HG02610 (cell line): ENCODE measurements around the gene CTTNBP2NL.
"Not testable (repeated sequence)": the region's sequence is repeated elsewhere in the genome, so short reads cannot be mapped to it uniquely, and the experiment has no call there.

ENCODE experiments used
- ATAC-seq: cut with Tn5 transposase; IDR thresholded peaks from one replicate; pipeline ENCODE4 v1.9.1; 2021; ENCODE audit warnings: mild to moderate bottlenecking, moderate library complexity; ENCODE audit not compliant: unreplicated experiment

The CTTNBP2NL gene

DNA sequence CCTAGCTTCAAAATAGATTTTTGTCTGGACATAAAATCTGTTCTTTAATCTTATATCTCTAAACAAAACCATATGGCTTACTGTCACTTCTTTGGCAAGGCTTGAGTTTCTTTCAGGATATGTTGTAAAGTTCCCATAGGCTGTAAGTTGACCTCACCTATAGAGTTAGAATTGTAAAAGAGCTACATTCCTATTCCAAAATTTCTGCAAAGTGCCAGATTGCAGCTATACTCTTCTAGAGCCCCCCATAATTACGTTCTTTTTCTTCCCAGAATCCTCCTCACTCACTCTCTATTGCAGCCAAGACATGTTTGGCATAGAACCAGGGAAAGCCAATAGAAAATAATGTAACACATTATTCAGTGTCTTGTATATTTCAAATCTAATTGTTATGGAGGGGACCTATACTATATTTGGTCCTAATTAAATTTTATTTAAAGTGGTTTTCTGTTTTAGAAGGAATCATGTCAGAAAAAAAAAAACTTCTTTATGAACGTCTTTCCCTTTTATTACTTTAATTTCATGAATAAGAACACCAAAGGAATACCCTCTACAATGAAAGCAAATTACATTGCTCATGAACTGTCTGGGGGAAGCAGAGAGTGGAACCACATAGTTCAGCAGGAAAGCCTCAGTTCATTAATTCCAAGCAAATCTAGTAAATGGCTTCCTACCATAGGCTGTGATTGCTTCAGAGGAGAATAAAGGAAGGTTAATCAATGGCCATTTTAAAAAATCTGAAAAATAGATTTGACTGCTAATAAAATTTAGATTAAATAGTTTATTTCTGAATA, 22.3 kb downstream of the CTTNBP2NL start:
- ATAC-seq = no peak

DNA sequence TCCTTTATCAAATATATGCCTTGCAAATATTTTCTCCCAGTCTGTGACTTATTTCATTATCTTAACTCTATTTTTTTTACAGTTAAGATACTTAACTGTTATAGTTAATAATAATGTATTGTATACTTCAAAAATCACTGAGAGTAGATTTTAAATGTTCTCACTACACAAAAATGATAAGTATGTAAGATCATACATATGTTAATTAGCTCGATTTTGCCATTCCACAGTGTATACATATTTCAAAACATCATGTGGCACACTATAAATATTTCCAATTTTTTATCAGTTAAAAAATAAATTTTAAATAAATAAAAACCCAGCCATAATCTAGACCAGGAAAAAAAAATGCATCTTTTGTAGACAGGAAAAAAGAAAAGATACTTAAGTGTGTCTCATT, 27.2 kb downstream of the CTTNBP2NL start:
- ATAC-seq = no peak

DNA sequence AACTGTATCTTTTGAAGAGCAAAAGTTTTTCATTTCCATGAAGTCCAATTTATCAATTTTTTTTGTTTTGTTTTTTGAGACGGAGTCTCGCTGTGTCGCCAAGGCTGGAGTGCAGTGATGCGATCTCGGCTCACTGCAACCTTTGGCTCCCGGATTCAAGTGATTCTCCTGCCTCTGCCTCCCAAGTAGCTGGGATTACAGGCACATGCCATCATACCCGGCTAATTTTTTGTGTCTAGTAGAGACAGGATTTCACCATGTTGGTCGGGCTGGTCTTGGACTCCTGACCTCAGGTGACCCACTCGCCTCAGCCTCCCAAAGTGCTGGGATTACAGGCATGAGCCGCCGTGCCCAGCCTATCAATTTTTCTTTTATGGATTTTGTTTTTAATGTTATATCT, 27.7 kb downstream of the CTTNBP2NL start:
- not testable (repeated sequence) for ATAC-seq

DNA sequence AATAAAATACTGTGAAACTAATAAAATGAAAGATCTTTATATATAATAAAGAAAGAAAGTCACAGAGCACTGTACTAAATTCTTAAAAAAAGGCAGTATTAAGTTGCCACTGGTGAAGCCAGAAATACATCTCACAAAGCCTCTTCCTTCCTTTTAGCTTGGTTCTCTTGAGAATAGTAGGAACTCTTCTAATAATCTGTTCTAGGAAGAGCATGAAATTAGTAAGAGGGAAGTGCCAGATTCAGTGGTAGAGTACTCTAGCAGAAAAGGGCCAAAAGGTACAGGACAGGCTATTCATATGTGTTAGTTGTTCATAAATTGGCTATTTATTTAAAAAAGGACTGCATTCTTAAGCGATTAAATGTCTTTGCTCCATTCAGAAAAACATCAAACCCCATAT, 33.7 kb downstream of the CTTNBP2NL start:
- ATAC-seq = no peak

DNA sequence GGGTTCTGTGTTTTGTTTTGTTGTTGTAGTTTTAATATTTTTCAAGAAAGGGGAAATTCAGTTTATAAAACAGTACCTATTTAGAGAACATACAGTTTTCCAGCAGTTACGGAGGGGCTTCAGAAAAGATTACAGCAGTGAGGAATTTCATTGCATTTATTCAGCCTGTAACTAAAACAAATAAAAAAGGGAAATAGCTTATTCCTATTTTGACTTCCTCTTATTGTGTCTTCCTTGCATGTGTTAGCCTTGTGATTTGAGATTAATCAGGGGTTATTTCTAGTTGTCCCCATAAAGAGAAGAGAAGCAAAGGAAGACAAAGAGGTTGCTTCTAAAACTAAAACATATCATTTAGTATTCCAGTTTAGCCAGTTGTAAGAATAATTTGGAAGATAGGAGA, 35.0 kb downstream of the CTTNBP2NL start:
- ATAC-seq = no peak

DNA sequence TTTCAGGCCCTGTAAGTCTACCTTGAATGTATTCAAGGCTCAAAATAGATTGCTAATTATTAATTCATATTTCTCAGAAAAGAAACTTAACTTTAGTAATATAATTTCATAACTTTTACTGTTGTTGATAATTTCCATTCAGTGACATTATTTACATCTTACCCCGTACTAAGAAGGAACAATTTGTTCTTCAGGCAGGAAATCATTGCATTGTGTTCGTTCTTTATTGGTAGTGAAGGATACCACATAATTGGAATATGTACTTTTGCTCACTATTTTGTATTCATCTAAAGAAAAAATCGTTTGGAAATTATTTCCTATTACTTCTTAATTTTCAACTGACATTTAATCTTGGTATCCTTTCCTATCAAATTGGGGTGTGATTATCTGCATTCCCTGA, 39.4 kb downstream of the CTTNBP2NL start:
- ATAC-seq = no peak

DNA sequence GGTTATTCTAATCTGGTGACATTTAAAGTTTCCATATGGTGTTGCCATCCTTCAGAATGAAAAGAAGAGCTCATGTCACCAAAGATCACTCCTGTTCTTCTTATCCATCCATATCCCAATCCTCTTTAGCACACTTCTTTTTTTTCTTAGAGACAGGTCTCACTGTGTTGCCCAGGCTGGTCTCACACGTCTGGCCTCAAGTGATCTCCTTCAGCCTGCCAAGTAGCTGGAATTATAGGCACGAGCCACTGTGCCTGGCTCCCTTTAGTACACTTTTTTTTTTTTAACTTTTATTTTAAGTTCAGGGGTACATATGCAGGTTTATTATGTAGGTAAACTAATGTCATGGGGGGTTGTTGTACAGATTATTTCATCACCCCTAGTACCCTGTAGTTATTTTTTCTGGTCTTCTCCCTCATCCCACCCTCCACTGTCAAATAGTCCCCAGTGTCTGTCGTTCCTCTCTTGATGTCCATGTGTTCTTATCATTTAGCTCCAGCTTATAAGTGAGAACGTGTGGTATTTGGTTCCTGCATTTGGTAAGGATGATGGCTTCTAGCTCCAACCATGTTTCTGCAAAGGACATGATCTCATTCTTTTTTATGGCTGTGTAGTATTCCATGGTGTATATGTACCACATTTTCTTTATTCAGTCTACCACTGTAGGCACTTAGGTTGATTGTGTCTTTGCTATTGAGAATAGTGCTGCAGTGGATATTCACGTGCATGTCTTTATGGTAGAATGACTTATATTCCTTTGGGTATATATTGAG, 40.6 kb downstream of the CTTNBP2NL start:
- ATAC-seq = no peak

DNA sequence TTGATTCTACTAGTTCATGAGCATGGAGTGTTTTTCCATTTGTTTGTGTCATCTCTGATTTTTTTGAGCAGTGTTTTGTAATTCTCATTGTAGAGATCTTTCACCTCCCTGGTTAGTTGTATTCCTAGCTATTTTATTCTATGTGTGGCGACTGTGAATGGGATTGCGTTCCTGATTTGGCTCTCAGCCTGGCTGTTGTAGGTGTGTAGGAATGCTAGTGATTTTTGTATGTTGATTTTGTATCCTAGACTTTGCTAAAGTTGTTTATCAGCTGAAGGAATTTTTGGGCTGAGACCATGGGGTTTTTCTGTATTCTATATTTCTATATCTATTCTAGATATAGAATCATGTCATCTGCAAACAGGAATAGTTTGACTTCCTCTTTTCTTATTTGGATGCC, 42.1 kb downstream of the CTTNBP2NL start:
- ATAC-seq = not testable (repeated sequence)

DNA sequence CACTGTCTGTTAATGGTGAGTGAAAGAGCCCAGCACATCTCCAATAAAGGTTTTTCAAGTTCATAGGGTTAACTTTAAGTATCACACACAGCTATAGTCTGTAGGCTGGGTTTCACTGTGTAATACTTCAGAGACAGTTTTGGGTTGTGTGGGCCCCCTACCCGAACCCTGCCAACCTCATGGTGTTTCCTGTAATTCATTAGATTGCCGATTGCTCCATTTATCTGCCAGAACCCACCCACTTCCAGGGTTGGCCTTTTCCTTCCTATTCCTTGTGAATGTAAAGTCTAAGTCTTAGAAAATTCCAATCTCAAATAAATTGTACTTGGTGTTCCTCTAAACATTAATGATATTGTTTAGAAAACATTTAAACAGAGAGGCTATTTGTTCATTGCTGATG, 43.6 kb downstream of the CTTNBP2NL start:
- ATAC-seq = no peak

DNA sequence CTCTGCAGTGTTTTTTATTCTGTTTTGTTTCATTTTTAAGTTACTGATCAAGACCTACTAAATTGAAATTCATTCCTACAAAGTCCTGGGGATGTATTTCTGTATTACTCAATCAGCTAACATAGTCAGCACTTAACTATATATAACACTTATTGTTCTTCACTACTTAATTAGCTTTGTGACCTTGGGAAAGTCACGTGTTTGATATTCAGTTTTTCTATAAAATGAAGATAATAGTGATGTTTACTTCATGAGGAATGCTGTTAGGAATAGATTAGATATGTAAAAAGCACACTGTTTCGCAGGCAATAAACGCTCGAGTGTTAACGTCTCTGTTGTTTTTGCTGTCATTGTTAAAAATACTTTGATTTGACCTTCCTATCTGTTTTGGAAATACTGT, 44.6 kb downstream of the CTTNBP2NL start:
- ATAC-seq = no peak

DNA sequence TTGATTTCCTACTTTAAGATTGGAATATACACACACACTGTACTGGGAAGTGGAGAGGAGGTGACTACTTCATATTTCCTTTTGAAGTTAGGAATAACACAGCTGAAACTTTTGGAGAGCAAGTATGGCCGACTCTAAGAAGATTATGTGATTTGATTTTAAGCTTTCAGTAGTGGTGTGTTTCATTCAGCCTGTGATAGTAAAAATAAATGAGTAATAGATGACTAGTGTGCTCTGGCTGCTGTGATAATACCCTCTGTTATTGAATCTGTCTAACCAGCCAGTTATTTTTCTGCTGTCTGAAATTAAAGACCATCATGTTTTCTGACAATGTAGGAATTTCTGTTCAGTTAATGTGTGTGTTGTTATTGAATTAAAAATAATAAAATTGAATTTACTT, 48.3 kb downstream of the CTTNBP2NL start:
- no peak for ATAC-seq

DNA sequence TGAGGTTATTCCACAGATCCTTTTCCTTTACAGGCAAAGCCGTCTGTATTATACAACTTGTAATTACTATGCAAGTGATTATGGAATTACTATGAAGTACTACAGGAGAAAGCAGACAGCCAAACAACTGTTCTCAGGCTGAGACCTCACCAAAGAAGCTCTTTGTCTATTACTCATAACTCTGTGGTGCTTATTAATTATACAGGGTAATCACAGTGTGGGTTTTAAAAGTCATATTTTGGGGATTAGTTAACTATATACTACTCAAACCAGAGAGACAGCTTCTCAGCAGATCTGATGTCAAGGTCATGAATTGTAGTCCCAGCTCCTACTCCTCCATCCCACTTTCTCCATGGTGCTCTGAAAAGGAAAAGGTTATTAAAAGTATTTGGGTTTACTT, 49.6 kb downstream of the CTTNBP2NL start:
- ATAC-seq = no peak

DNA sequence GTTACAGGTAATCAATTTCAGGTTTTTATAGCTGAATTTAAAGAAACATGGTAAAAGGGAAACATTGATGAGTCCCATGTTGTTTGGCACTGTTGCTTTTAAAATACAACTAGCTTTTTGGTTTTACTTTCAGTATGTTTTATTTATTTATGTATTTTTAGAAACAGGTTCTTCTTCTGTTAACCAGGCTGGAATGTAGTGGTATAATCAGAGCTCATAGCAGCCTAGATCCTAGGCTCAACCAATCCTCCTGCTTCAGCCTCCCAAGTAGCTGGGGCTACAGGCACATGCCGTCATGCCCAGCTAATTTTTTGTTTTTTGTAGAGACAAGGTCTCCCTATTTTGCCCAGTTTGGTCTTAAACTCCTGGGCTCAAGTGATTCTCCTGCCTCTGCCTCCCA, 50.4 kb downstream of the CTTNBP2NL start:
- no peak for ATAC-seq

DNA sequence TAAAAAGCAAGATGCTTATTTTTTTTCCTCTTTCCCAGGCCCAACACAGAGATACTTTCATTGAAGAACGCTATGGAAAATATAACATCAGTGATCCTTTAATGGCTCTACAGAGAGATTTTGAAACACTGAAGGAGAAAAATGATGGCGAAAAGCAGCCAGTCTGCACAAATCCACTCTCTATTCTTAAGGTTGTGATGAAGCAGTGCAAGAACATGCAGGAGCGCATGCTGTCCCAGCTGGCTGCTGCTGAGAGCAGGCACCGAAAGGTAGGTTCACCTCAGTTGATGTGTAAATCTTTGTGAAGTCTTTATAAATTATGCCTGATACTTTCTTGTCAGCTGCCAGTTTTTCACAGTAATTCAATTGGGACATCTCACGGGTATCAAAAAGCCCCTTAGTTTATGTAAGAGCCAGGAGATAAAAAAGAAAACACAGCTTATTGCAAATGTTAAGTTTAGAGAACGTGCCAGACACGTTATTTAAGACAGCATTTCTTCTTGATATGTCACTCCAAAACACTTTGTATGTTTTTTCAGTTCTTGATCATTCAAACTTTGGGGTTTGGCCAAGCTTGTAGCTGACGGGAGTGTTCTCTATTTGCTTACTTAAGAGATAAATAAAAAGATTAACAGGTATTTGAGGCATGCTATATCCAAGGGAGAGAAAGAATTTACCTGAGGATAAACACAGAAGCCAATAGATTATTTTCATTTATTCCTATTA, 53.1 kb downstream of the CTTNBP2NL start:
- ATAC-seq = no peak

DNA sequence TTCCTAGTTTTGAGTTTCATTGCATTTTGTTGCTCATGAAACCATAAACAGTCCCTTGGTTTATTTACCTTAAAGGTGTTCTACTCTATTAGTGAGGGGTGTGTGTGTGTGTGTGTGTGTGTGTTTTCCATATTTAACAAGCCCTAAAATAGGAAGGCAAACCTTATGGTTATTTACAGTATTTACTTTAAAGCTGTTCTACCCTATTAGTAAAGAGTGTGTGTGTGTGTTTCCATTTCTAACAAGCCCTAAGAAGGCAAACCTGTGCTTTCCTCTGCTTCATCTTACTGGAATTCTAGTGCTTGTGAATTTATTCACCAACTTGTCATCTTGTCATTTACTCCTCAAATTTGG, 53.6 kb downstream of the CTTNBP2NL start:
- ATAC-seq = no peak

DNA sequence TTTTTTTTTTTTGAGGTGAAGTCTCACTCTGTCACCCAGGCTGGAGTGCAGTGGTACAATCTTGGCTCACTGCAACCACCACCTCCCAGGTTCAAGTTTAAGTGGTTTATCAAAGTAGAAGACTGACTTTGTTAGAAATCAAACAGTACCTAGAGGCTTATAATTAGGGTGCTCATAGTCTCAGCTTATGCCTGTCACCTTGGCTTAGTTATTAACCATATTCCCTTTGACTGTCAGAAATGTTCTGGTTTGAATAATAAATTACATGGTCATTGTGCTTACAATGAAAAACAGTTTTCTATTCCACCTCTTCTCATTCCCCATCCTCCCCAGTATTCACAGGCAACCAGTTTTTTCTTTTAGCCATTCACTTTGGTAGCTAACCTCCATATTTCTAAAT, 54.8 kb downstream of the CTTNBP2NL start:
- ATAC-seq = no peak

DNA sequence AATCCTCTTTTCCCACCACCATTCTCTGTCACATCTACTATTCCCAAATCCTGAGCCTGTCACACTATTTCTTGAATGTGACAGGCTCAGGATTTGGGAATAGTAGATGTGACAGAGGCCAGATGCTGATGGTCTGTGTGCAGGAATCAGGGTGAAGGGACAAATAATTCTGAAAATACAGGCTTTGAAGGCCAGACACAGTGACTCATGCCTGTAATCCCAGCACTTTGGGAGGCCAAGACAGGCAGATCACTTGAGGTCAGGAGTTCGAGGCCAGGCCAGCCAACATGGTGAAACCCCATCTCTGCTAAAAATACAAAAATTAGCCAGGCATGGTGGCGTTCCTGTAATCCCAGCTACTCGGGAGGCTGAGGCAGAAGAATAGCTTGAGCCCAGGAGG, 55.3 kb downstream of the CTTNBP2NL start:
- ATAC-seq = not testable (repeated sequence)

DNA sequence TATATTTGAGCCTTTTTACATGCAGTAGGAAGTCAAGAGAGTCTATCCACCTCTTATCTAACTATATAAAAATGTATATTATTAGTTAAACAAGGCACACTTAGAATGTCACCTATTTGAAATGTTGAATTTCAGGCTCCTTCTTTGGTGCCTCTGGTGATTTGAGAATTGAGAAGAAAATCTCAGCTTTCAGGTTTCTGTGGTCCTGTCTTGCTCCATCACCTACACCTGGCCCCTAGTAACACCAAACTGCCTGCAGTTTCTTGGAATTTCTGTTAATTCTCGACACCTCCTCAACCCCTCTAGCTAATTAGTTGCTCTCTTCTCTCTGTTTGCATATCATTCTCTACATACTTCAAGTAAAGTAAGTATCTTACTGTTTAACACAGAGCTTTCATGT, 57.9 kb downstream of the CTTNBP2NL start:
- no peak for ATAC-seq

DNA sequence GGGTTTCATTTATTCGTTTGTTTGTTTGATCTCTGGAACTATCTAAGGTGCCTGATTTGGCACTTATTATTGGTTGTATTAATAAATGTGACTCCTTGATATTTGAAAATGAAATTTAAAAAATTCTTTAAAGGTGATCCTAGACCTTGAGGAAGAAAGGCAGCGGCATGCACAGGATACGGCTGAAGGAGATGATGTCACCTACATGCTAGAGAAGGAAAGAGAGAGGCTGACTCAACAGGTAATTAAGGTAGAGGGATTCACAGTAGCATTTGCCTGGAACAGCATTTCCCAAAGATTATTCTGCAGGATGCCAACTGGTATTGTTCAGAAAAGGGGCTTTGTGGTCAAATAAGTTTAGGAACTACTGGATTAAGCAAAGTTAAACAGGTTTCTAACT, 58.3 kb downstream of the CTTNBP2NL start:
- no peak for ATAC-seq

DNA sequence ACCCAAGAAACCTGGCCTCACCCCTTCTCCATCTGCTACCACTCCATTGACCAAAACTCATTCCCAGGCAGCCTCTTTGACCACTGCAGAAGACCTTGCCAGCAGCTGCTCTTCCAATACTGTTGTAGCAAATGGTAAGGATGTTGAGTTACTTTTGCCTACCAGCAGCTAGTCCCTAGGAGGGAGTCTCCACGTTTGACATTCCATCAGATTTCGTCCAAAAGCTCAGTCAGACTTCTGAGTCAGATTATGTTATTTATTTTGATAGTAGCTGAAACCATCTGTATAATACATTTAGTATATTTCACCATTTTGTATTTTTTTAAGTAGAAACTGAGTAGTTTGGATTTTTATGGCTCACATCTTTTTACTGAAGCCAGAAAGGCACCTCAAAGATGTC, 61.2 kb downstream of the CTTNBP2NL start:
- no peak for ATAC-seq

DNA sequence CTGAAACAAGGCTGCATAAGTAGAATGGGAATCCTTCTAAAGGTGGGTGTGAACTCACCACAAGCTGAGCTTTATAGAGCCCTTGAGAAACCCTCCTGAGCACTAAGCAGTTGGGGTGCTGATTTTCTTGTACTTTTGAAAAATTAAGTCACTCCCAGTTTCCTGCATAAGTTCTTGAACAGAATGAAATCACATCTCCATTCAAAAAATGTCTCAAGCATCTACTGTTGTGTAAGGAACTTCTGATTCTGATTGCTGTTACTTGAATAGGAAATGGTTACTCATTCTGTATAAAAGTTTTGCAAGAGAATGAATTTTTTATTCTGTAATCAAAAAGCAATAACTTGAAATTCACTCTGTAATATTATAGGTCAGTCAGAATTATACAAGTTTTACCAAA, 61.9 kb downstream of the CTTNBP2NL start:
- ATAC-seq = no peak

DNA sequence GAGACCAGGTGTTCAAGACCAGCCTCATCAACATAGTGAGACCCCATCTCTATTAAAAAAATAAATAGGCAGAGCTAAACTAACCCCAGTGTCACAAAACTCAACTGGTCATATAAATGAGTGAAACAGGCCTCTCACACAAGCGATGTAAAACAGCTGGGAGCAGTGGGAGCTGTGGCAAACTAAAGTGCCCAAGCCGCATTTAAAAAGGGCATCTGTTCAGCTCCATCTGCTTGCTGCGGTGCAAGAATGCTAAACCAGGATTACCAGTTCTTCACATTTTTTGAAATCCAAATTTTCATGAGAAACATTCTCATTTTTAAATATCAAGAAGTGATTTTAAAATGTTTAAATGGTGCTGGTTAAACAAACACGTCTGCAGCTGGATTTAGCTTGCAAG, 62.7 kb downstream of the CTTNBP2NL start:
- no peak for ATAC-seq
